Stimulated activated CD8-positive, alpha-beta memory T cell treated with anti-CD3 and anti-CD28 coated beads, Interleukin-15, amount 100 ng/mL, for 4 hours (primary cell): ENCODE results near the gene SHISAL1.
"Not testable (repeated sequence)": the region's sequence is repeated elsewhere in the genome, so short reads cannot be mapped to it uniquely, and the experiment has no call there.

ENCODE experiments used
- DNase-seq, 2 donors: peaks; one replicate each; pipeline ENCODE4 v3.0.0-alpha.2; 2020; ENCODE audit warnings: low read depth in 2 of 2

The SHISAL1 gene

DNA sequence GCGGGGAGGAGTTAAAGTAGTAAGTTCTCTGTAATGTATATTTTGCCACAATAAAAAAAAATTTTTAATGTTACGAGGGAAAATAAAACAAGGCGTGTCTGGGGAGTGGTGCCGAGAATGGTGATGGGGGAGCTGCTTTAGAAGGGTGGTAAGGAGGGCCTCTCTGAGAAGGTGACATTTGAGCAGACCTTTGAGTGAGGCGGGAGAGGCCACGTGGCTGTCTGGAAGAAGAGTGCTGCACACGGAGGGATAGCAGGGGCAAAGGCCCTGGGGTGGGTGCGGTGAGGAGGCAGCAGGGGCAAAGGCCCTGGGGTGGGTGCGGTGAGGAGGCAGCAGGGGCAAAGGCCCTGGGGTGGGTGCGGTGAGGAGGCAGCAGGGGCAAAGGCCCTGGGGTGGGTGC lies 10.4 kb downstream of the SHISAL1 start:
- DNase-seq: not testable (repeated sequence)

DNA sequence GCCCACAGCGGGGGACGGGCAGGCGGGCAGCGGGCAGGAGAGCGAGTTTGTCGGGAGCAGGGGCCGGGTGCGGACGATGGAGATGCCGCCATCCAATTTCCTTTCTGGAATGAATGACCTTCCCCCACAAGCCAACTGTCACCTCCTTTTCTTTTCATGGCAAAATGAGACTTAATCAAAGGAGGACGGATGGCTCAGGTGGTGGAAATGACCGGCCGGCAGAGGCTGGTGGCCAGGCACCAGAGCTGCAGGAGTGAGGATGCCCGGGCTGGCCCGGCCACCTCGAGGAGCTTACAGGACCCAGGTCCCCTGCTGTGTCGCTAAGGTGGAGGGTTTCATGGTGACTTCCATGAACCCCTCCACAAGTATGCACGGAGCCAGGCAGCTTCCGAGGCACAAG lies 11.7 kb downstream of the SHISAL1 start:
- DNase-seq: no peak

DNA sequence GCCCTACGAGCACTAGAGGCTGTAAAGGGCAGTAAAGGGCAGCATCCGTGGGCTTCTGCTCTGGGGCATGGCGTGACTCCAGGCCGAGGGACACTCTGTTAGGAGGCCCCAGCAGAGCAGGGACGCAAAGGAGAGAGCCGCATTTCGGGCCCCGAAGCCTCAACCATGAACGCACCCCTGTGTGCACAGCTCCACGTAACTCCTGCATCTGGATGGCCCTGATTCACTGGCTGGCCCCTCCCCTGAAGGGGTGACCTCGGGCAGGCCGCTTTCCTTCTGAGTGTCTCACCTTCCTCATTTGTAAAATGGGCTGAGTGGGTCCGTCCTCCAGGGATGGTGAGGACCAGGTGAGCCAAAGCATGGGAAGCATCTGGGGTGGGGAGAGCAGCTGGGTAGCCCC lies 13.6 kb downstream of the SHISAL1 start:
- no peak for DNase-seq

DNA sequence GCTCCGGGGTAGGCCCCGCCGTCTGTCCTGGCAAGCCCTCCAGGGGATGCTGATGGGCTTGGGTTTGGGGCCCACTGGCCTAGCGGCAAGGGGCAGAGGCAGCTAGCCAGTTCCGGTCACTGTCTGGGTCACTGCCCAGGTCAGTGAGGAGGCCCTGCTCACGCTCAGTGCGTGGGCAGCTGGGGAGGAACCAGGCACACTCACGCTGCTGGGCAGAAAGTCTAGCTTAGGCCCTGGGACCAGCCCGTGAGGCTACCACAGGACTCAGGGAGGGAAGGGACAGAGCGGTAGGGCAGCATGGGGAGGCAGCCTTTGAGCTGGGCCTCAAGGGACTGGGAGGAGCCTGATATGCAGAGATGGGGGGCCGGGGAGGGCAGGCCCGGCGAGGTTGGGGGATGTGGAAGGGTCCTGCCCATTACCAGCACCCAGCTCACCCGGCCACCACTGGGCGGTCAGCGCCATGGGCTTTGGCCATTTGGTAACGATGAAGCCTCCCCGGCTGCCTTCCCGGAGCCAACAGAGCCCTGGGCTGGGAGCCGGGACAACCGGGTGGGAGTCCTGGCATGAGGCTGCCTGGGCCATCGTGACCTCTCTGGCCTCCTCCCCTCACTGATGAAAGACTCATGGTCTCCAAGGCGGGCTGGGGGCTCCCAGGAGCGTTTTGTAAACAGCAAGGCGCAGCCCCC lies 14.2 kb downstream of the SHISAL1 start:
- DNase-seq: no peak

DNA sequence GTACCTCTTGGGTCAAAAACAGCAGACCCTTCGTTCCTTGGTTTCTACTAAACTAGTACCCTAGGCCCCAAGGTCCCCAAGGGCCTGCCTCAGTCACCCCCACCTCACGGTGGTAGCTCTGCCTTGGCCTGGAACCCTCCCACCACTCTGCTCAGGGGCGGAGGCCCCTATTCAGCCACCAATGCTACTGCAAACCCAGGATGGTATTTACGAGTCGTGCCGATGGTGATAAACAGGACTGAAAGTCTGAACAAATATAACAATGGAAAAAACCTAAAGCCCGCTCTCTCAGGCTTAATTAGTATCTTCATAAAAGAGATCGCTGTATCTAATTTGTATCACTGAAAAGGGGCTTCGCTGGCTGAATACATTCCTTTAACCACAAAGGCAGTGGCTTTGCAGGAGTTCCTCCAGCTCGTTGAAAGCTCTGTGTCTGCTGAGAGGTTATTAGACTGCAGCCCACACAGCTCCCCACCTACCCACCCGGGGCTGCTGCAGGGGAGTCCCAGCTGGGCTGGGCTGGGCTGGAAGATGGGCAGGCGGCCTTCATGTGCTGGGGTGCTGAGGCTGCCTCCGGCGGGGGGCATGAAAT lies 15.2 kb downstream of the SHISAL1 start:
- no peak for DNase-seq

DNA sequence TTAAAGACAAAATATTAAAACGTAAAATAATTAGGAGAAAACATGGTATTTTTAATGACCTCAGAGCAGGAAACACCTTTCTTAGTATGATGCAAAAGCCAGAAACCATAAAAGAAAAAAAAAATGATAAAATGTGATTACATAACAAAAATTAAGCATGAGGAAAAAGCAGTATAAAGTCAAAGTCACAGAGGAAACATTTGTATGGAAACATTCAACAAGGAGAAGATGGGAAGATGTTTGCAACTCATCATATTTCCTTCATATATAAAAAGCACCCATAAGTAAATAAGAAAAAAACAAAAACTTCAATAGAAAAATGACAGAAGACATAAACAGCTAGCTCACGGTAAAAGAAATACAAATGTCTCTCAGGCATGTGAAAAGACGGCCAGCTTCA lies 17.3 kb downstream of the SHISAL1 start:
- no peak for DNase-seq

DNA sequence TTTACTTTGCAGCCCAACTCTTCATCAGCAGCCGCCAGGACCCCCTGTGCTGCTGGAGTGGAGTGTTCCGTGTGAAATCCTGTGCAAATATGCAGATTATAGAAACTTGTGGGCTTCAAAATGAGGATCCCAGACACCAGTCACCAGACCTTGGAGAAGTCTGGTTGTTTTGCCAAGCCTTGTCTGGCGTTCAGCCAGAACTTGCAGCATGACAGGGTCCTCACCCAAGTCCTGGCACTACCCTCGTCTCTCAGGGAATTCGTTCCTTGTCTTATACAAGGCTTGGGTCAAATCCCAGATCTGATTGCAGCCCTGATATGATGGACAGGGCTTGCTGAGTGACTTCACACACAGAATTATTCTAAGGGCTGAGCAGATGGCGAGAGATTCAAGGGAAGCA lies 18.9 kb downstream of the SHISAL1 start:
- no peak for DNase-seq

DNA sequence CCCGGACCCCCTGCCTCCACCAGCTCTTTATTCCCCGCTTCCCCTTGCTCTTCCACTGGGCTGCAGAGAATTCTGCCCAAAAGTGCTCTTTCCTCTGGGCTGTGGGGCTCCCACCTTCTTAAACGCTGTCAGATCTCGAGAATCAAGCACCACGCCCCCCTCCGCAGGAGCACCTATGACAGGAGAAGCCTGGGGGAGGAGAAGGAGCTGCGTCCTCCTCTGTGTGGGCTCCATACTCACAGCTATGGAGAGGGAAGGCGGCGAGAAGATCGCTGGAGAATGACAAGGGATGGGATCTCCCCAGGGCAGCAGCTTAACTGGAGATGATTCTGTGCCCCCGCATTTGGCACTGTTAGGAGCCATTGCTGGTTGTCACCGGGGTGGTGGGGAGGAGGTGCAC lies 19.7 kb downstream of the SHISAL1 start:
- DNase-seq: no peak

DNA sequence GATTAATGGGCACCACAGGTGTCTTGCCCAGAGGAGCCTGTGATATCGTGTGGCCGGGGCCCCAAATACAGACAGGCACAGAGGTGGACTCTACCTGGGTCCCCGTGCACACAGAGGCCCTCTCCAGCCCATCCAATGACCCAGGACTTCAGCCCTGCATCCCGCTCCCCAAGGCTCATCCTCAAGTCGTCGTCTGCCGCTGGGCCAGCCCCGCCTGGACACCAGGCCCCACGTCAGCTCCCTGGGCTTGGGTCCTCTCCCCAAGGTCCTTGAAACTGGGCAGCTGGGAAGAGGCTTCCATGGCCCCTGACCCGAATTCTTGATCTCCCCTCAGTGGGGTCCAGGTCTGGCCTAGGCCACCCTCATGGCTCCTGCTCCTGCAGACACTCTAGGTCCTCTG lies 20.2 kb downstream of the SHISAL1 start:
- no peak for DNase-seq

DNA sequence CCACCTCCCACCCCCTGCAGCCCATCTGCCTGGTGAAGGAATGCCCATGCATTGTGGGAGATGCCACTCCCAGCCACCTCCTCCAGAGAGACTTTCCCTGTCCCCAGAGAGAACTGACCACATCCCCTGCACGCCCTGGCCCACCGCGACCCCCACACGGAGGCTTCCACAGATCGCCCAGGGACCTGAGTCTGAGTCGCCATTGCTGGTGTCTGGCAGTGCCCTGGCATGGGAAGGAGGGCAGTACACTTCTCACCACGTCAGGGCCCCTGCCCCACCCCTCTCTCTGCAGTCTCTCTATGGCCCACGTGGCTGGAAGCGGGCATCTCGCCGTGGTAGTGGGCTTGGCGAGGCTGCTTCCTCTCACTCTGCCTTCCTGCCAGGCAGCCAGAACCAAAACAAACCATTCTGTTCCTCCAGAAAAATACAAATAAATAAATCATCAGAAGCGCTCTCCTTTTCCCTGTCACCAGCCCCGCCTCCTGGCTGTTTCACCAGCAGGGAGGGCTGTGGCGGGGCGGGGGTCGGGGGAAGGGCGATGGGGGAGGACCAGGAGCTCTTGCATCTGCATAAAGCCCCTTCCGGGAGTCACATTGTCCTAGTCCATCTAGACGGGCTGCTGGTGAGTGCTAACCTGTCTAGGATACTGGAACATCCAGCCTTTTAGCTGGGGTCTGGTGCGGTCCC lies 20.9 kb downstream of the SHISAL1 start:
- no peak for DNase-seq

DNA sequence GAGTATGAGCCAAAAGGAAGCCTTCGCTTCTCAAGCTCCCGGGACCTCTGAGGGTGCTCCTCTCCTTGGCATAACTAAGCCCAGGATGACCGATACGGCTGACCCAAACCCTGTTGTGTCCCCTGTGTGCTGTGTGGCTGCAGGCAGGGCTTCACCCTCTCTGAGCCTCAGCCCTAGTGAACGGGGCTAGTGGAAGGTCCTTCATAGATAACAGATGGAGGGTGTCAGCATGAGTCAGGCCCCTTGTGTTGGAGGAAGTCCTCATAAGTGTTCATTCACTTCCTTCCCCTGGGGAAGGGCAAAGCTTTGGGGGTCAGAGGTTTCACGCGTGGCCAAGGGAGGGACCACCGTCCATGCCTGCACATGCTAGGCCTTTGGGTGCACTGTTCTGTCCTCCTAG lies 21.5 kb downstream of the SHISAL1 start:
- DNase-seq: no peak

DNA sequence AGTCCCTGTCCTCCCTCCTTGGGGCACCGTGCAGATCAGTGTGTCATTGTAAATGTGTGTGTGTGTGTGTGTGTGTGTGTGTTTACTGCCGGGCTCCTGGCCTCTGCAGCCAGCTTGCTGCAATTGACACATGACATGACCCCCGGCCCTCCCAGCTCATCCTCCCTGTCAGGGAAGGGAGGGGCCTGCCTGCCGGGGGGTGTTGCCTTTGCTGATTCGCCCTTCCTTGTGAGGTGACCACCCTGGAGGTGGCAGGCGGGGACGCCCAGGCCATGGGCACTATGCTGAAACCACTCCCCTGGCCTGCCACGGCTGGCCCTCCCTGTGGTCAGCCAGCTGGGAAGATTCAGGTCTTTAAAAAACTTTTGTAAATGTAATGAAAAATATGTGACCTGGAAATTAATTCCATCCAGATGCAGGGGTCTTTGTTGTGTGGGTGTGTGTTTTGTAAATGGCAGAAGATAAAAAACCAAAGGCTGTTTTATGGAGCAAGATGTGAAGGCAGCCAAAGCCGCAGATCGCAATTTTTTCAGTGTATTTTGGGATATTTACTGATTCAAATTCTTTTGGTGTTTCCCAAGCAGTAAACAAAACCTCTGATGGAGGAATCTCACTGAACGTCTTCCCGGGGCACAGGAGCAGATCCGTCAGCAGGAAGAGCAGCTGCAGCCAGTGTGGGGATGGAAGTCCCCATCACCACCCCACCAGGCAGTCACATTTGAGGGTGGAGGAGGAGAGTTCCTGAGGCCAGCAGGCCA lies 23.2 kb downstream of the SHISAL1 start:
- DNase-seq: no peak

DNA sequence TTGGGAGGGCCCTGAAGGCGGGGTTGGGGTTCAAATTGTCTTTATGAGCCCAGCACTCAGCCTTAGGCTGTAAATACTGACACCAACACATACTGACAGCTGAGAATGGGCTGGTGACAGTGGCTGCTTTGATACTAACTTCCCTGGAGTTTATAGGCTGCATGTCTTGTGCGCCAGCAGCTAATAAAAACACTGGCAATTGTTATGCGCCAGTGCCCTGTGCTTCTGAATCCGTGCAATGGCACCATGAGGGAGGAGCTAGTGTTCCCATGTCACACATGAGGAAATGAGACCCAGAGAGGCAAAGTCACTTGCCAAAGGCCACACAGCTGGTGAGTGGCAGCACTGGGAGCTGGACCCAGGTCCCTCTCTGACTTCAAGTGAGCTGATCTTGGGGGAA lies 23.8 kb downstream of the SHISAL1 start:
- DNase-seq: no peak

DNA sequence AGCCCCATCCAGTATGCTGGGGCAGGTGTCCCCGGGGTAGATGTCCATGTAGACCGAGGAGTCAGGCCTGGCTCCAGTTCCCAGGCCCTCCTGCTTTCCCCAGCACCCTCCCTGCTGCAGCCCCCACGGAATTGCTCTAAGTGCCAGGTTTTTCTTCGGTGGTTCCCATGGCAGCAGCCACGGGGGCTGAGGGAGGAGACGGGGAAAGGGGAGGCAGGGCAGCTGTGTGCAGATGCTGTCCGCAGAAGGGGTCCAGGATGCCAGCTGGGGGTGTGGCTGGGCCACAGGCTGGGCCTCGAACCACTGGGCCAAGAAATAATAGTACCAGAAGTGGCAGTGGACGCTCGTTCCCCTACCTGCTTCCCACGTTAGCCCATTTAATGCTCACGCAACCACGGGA lies 25.0 kb downstream of the SHISAL1 start:
- no peak for DNase-seq

DNA sequence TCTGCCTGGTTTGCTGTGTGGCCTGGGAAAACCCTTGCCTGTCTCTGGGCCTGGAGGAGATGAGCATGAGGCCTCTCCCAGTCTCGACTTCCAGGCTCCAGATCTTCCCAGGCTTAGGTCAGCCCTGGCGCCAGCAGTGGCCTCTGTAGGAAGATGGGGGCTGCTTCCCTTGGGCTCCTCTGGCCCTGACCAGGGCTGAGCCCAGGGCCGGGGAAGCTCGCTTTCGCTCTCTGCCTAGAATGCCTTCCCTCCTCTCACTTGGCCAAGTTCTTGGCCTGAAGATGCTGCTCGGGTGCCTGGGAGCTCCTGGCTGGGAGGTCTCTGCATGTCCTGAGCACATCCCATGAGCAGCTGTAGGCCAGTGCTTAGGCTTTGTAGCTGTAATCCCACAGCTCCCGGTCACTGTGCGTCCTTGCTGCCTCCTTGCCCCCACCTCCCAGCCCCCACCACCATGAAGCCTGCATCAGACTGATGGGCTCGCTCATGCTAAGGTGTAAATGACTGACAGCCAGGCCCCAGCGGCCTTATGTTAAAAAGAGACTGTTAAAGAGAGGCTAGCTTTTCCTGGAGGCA lies 25.5 kb downstream of the SHISAL1 start:
- DNase-seq: no peak

DNA sequence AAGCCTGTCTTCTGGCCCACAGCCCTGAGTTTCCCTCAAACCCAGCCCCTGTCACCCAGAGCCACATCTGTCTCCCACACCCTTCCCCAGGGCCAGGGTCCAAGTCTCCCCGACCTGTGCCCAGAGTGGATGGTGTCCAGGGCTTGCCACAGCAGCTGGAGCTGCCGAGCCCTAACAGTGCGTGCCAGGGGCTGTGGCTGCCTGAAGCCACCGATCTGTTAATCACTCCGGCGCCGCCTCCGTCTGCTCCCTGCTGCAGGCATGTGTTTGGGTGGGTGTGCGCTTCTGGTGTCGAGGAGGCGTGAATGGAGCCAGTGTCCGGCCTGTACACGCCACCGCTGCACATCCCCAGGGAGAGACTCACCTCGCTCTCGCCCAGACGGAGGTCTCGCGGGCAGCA lies 26.1 kb downstream of the SHISAL1 start:
- no peak for DNase-seq

DNA sequence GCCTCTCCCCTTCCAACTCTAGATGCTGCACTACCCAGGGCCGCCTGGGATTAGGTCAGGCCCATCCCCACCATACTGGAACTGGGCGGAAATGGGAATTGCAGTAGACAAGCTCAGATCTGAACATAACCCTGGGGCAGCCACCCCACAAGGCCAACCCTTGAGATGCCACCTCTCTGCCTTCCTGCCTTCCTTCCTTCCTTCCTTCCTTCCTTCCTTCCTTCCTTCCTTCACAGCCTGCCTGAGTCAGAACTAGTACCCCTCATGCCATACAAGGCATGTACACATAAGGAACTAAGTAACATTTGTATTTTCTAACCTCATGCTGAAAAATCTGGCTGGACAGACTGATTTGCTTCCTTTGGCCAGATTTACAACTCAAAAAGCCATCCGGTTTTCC lies 28.0 kb downstream of the SHISAL1 start:
- DNase-seq: no peak

DNA sequence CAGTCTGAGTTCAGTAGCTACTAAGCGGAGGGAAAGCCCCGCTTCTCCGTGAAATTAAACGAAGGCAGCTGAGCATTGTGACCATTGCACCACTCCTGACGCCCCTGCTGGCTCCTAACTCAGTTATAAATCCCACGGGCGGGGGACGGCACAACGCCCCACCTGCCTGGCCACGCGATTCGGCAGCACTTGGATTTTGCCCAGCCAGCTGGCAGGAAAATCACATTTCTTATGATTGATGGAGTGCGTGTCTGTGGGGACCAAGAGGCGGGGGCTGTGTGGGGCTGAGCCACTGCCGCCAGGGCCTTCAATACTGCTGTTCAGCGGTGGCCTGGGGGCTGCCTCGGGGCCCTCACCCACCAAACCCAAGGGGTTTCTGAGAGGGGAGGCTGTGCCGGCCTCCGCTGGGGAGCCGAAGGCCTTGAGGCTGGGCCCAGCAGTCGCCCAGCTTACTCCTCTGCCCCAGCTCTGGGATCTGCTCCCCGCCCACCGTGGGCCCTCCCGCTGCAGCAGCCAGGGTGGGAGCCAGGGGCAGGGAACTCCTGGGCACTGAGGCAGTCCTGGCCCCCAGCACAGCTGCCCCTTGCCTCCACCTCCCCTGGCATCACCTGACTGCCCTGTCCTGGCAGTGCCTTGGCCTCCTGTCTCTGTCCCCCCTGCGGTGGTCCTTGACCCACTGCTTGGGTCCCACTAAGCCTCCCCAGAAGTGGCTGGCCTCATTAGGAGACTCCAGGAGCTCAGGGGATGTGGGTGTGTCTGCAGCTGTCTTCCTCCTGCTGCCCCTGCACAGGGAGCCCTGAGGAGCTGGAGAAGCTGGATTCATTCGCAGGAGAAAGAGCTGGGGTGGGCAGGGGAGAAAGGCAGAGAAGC lies 30.7 kb downstream of the SHISAL1 start:
- DNase-seq: no peak

DNA sequence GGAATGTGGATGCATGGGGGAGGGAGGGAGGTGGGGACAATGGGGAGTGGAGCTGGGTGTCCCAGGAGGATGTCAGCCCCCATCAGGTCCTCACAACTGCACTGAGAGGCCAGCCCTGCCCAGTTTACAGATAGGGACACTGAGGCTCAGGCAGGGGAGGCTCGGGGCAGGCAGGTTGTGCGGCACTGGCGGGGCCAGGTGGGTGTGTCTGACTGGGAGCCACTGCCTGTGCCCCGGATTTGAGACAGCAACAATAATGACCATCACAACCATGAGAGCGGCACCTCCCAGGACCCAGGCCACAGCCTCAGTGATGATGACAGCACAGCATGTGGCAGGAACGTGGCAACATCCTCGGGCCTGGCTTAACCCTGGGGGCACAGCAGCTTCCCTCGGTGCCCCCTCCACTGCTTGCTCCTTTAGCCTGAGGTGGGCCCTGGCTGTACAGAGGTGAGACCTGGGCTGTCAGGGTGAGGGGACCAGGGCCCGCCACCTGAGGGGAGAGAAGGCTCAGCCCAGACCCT lies 32.0 kb downstream of the SHISAL1 start:
- no peak for DNase-seq

DNA sequence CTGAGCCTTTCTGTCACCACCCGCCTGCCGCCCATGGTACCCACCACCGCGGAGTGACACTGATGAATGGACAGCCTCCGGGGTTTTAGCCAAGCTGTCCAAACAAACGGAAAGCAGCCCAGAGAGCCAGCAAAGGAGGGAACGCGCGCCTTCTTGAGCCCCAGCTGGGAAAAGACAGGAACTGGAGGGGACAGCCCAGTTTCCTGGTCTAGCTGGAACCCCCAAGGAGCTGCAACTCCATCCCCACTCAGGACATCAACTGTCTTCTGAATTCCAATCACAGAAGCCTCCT lies 33.7 kb downstream of the SHISAL1 start:
- no peak for DNase-seq
